Osteoblast (primary cell): ENCODE data around the gene SOAT1. TPM values are rescaled to one million over a fixed set of nuclear protein-coding genes. Genes with fewer than 3 reads are reported as not detected.

ENCODE experiments used
- DNase-seq: peaks from one replicate; pipeline ENCODE4 v3.0.0; 2011; ENCODE audit warnings: low spot score, mixed read lengths; ENCODE audit not compliant: insufficient read length; ENCODE audit errors: missing footprints
- H2AFZ ChIP-seq: 2 replicates; pipeline ENCODE4 v1.6.0; 2011; ENCODE audit warnings: mild to moderate bottlenecking, low read length
- H3K27ac ChIP-seq: 2 replicates; pipeline ENCODE4 v1.5.1; 2011; ENCODE audit warnings: mild to moderate bottlenecking, low read depth, low read length, moderate library complexity
- H3K27me3 ChIP-seq: 2 replicates; pipeline ENCODE4 v1.6.0; 2012; ENCODE audit warnings: mild to moderate bottlenecking, control low read depth, inconsistent platforms, low read length, moderate library complexity; ENCODE audit not compliant: insufficient read depth
- H3K36me3 ChIP-seq: 2 replicates; pipeline ENCODE4 v1.5.1; 2011; ENCODE audit warnings: mild to moderate bottlenecking, low read length, control low read depth, moderate library complexity; ENCODE audit not compliant: insufficient read depth
- H3K4me1 ChIP-seq: 2 replicates; pipeline ENCODE4 v1.5.1; 2011; ENCODE audit warnings: mild to moderate bottlenecking, low read length, control low read depth, moderate library complexity; ENCODE audit not compliant: insufficient read depth
- H3K4me2 ChIP-seq: 2 replicates; pipeline ENCODE4 v1.6.0; 2011; ENCODE audit warnings: mild to moderate bottlenecking, low read length; ENCODE audit not compliant: insufficient read depth
- H3K4me3 ChIP-seq: fragments of 200-600 bp; sonication (generic); 3 replicates; pipeline ENCODE4 v1.5.1; 2012; ENCODE audit warnings: mild to moderate bottlenecking, low read length, inconsistent platforms; ENCODE audit not compliant: insufficient read depth
- H3K79me2 ChIP-seq: 2 replicates; pipeline ENCODE4 v1.6.0; 2012; ENCODE audit warnings: mild to moderate bottlenecking, low read length, control low read depth, inconsistent platforms; ENCODE audit not compliant: insufficient read depth
- H3K9me3 ChIP-seq: 2 replicates; pipeline ENCODE4 v1.5.1; 2011; ENCODE audit warnings: low read depth, low read length, control low read depth
- H4K20me1 ChIP-seq: 2 replicates; pipeline ENCODE4 v1.6.0; 2012; ENCODE audit warnings: mild to moderate bottlenecking, low read length, control low read depth; ENCODE audit not compliant: insufficient read depth
- total RNA-seq: library from RNA; depleted of rRNA; stranded (reverse); fragments of >200 nt; gene quantifications from 2 replicates; pipeline ENCODE4 v1.2.3, GENCODE V29; 2012
- TF ChIP-seq, protein P1 (sequence below): IDR thresholded peaks from 2 replicates; pipeline ENCODE4 v1.5.1; 2011; ENCODE audit warnings: mild to moderate bottlenecking, low read depth, low read length, moderate library complexity; ENCODE audit errors: extremely low read depth

SOAT1 gene
- total RNA-seq, 1 donor: 40.2 TPM

DNA sequence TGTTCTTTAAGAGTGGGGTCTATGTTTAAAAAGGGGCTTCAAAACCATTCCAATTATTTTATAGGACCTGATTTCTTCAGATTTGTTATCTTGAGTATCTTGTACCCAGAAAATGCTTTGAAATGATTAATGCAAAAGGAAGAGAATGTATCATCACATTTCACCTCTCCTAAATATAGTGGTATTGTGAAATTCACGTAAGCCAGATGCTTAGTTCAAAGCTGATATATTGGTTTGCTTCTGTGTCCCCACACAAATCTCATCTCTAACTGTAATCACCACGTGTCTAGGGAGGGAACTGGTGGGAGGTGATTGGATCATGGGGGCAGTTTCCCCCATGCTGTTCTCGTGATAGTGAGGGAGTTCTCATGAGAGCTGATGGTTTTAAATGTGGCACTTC lies 8.5 kb downstream of the SOAT1 start:
- Histone ChIP-seq H3K9me3 (no peaks in the 10 kb centered on the region), H3K4me3 (no peak overlapping the region), H3K27me3 (no peaks in the 10 kb centered on the region), H2AFZ (no peak overlapping the region), H3K4me2 (no peak overlapping the region), H3K79me2 (peaks cover 96% of the 10 kb centered on the region), H3K4me1 (no peaks in the 10 kb centered on the region), H4K20me1 (peaks cover 15% of the 10 kb centered on the region), H3K36me3 (peaks cover 5% of the 10 kb centered on the region), H3K27ac (no peak overlapping the region)
- DNase-seq: no peak
- TF ChIP-seq, protein P1, sequence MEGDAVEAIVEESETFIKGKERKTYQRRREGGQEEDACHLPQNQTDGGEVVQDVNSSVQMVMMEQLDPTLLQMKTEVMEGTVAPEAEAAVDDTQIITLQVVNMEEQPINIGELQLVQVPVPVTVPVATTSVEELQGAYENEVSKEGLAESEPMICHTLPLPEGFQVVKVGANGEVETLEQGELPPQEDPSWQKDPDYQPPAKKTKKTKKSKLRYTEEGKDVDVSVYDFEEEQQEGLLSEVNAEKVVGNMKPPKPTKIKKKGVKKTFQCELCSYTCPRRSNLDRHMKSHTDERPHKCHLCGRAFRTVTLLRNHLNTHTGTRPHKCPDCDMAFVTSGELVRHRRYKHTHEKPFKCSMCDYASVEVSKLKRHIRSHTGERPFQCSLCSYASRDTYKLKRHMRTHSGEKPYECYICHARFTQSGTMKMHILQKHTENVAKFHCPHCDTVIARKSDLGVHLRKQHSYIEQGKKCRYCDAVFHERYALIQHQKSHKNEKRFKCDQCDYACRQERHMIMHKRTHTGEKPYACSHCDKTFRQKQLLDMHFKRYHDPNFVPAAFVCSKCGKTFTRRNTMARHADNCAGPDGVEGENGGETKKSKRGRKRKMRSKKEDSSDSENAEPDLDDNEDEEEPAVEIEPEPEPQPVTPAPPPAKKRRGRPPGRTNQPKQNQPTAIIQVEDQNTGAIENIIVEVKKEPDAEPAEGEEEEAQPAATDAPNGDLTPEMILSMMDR: no peak

DNA sequence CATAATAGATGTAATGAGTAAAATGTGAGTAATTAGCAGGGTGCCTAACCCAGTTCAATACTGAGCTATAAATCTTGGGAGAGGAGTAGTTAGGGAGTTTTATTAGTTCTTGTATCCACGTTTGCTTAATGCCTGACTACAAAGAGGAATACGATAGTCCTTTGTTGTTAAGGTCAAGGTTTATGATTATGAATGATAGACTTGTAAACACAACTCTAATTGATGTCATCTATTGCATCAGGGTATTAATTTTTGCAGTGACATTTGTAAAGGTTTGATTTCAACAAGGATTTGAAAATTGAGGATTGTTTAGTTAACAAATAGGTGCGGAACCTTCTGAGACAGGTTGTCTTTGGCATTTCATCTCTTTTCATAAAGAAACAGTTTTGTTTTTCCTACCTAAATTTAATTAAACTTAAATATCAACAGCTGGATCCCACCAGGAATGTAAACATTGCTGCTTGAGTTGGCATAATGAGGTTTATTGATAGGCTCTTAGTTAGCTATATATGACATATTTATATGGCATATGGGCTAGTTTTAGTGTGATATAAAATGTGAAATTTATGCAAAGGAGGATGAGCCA lies 9.7 kb downstream of the SOAT1 start:
- Histone ChIP-seq H3K27ac (no peak overlapping the region), H3K9me3 (no peaks in the 10 kb centered on the region), H3K27me3 (no peaks in the 10 kb centered on the region), H3K36me3 (peaks cover 5% of the 10 kb centered on the region), H2AFZ (no peak overlapping the region), H3K79me2 (peaks cover 96% of the 10 kb centered on the region), H3K4me3 (no peak overlapping the region), H4K20me1 (peaks cover 12% of the 10 kb centered on the region), H3K4me2 (no peak overlapping the region), H3K4me1 (no peaks in the 10 kb centered on the region)
- TF ChIP-seq, protein P1: no peak
- no peak for DNase-seq

DNA sequence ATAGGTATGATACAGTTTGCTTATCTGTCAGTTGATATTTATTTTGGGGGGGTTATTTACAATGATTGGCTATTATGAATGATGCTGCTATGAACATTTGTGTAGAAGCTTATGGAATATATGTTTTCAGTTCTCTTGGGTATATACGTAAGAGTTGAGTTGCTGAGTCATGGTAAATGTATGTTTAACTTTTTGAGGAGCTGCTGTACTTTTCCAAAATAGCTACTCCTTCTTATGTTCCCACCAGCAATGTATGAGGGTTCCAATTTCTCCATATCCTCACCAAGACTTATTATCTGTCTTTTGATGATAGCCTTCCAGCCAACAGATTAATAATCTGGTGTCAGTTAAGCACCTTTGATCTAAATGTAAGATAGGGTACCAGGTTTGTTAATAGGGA lies 11.9 kb downstream of the SOAT1 start:
- Histone ChIP-seq H3K79me2 (peaks cover 83% of the 10 kb centered on the region), H3K27me3 (no peaks in the 10 kb centered on the region), H3K4me2 (no peak overlapping the region), H3K36me3 (peaks cover 8% of the 10 kb centered on the region), H2AFZ (no peak overlapping the region), H4K20me1 (peaks cover 5% of the 10 kb centered on the region), H3K9me3 (no peaks in the 10 kb centered on the region), H3K4me3 (no peak overlapping the region), H3K27ac (no peak overlapping the region), H3K4me1 (peaks cover 3% of the 10 kb centered on the region)
- TF ChIP-seq, protein P1: no peak
- no peak for DNase-seq

GRCh38 chr1:179310291-179310690 lies 16.7 kb downstream of the SOAT1 start:
- no peaks in the 10 kb centered on the region for H3K27me3 ChIP-seq
- DNase-seq: no peak
- peaks cover 3% of the 10 kb centered on the region for H3K36me3 ChIP-seq
- H3K4me2 ChIP-seq: peak overlapping the region; percentile 22
- no peaks in the 10 kb centered on the region for H3K9me3 ChIP-seq
- peak overlapping the region; percentile 85 for H3K27ac ChIP-seq
- H3K4me3 ChIP-seq: no peak overlapping the region
- H2AFZ ChIP-seq: no peak overlapping the region
- peaks cover 75% of the 10 kb centered on the region for H3K79me2 ChIP-seq
- H3K4me1 ChIP-seq: peaks cover 11% of the 10 kb centered on the region
- TF ChIP-seq, protein P1: no peak
- no peaks in the 10 kb centered on the region for H4K20me1 ChIP-seq
